Kidney epithelial cell (primary cell): ENCODE data around the gene OR4K17. TPM values are rescaled to one million over a fixed set of nuclear protein-coding genes. Genes with fewer than 3 reads are reported as not detected.
"Not testable (repeated sequence)": the region's sequence is repeated elsewhere in the genome, so short reads cannot be mapped to it uniquely, and the experiment has no call there.

Experiments used
- DNase-seq: peaks from one replicate; pipeline ENCODE4 v3.0.0-alpha.2; 2010; ENCODE audit warnings: low read depth
- H3K27me3 ChIP-seq: 2 replicates; pipeline ENCODE4 v1.6.0; 2011; ENCODE audit warnings: low read length; ENCODE audit not compliant: control insufficient read depth, insufficient read depth
- H3K36me3 ChIP-seq: 2 replicates; pipeline ENCODE4 v1.5.1; 2011; ENCODE audit warnings: low read length; ENCODE audit not compliant: control insufficient read depth, insufficient read depth
- H3K4me3 ChIP-seq: 2 replicates; pipeline ENCODE4 v1.5.1; 2011; ENCODE audit warnings: low read depth, mild to moderate bottlenecking, control low read depth, low read length
- total RNA-seq: library from RNA; depleted of rRNA; stranded (reverse); fragments of >200 nt; gene quantifications from 2 replicates; pipeline ENCODE4 v1.2.3, GENCODE V29; 2015
- TF ChIP-seq, protein P1 (sequence below): IDR thresholded peaks from 2 replicates; pipeline ENCODE4 v1.5.1; 2011; ENCODE audit warnings: mild to moderate bottlenecking, moderate library complexity, low read length, control low read depth, inconsistent platforms; ENCODE audit not compliant: insufficient read depth, poor library complexity, severe bottlenecking

OR4K17 gene
- total RNA-seq, result not detected in 2 replicates

GRCh38 chr14:20110438-20110837 lies at the start of gene OR4K17:
OR4K17 (plus strand) TSS chr14:20110739; CDS start chr14:20117500, 6,761 bp downstream.
- Histone ChIP-seq H3K4me3 (no peak within 1 kb of the TSS), H3K36me3 (no peaks in the 10 kb centered on the region), H3K27me3 (no peaks in the 10 kb centered on the region)
- no peak for DNase-seq
- TF ChIP-seq, protein P1, sequence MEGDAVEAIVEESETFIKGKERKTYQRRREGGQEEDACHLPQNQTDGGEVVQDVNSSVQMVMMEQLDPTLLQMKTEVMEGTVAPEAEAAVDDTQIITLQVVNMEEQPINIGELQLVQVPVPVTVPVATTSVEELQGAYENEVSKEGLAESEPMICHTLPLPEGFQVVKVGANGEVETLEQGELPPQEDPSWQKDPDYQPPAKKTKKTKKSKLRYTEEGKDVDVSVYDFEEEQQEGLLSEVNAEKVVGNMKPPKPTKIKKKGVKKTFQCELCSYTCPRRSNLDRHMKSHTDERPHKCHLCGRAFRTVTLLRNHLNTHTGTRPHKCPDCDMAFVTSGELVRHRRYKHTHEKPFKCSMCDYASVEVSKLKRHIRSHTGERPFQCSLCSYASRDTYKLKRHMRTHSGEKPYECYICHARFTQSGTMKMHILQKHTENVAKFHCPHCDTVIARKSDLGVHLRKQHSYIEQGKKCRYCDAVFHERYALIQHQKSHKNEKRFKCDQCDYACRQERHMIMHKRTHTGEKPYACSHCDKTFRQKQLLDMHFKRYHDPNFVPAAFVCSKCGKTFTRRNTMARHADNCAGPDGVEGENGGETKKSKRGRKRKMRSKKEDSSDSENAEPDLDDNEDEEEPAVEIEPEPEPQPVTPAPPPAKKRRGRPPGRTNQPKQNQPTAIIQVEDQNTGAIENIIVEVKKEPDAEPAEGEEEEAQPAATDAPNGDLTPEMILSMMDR, result no peak

GRCh38 chr14:20092050-20092449 lies 18.5 kb upstream of the OR4K17 start:
- H3K36me3 ChIP-seq, result no peaks in the 10 kb centered on the region
- no peak for DNase-seq
- H3K4me3 ChIP-seq, result no peak overlapping the region
- H3K27me3 ChIP-seq, result no peaks in the 10 kb centered on the region
- TF ChIP-seq, protein P1, result no peak

DNA sequence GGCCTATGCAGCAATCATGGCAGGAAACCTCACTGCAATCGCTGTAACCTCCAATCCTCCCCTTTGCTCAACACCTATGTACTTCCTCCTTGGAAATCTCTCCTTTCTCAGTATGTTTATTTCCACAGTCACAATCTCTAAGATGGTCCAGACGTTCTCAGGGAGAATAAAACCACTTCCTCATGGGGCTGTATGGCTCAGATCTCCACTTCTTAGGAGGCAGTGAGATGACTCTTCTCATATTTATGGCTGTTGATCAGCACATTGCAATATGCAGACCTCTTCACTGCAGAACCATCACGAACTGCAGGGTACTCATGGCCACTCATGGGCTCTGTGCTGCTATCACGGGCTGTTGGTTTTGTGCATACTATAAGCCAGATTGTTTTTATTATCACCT lies 17.1 kb upstream of the OR4K17 start:
- no peak for DNase-seq

DNA sequence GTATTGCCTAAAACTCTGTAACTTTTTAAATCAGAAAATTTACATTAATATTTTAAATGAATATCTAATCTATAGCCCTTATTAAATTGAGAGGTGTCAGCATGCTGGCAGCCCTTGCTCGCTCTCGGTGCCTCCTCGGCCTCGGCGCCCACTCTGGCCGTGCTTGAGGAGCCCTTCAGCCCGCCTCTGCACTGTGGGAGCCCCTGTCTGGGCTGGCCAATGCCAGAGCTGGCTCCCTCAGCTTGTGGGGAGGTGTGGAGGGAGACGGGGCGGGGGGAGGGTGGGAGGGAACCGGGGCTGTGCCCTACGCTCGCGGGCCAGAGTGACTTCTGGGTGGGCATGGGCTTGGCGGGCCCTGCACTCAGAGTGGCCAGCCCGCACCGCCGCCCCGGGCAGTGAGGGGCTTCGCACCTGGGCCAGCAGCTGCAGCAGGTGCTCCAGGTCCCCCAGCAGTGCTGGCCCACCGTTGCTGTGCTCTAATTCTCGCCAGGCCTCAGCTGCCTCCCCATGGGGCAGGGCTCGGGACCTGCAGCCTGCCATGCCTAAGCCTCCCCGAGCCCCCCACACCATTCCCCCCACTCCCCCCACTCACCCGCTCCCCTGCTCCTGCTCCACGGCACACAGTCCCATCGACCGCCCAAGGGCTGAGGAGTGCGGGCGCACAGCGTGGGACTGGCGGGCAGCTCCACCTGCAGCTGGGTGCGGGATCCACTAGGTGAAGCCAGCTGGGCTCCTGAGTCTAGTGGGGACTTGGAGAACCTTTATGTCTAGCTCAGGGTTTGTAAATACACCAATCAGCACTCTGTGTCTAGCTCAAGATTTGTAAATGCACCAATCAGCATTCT lies 11.4 kb upstream of the OR4K17 start:
- H3K27me3 ChIP-seq, H3K4me3 ChIP-seq, H3K36me3 ChIP-seq, DNase-seq: not testable (repeated sequence)

More for the DNA sequence above, 17.1 kb upstream of the OR4K17 start:
- Histone ChIP-seq H3K36me3 (no peaks in the 10 kb centered on the region), H3K4me3 (no peak overlapping the region), H3K27me3 (no peaks in the 10 kb centered on the region)
- TF ChIP-seq, protein P1, result no peak

GRCh38 chr14:20112321-20112720 lies 1.8 kb downstream of the OR4K17 start:
- TF ChIP-seq, protein P1, result no peak
- no peak for DNase-seq
- no peaks in the 10 kb centered on the region for H3K27me3 ChIP-seq

DNA sequence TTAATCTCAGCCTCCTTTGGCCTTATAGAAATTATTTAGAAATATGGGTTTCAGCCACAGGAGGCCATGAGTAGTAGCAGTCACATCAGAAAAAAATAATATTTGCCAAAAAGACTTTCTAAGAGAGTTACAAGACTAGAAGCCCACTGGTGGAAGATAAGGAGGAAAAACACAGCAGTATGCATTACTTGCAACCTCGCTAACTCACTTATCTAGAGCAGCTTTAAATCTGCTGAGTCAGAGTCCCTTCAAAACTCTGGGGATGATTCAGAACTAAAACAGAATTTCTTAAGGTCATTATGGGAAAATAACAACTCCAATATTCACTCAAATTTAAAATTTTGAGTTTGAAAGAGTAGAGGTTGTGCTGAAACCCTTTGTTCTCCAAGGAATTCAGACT lies 6.2 kb downstream of the OR4K17 start:
- Histone ChIP-seq H3K27me3 (no peaks in the 10 kb centered on the region), H3K36me3 (no peaks in the 10 kb centered on the region), H3K4me3 (no peak overlapping the region)
- TF ChIP-seq, protein P1, result no peak
- DNase-seq, result no peak

More at GRCh38 chr14:20112321-20112720, 1.8 kb downstream of the OR4K17 start:
- Histone ChIP-seq H3K4me3 (no peak overlapping the region), H3K36me3 (no peaks in the 10 kb centered on the region)
